Spleen (tissue), 7 donors: ENCODE results near the gene HSPB2.

Experiments used
- POLR2A ChIP-seq, 3 donors: fragments of 450-650 bp; IDR thresholded peaks; one replicate each; pipeline ENCODE4 v1.5.1; 2017; ENCODE audit warnings: antibody characterized with exemption in 3 of 3, mild to moderate bottlenecking in 1 of 3
- TF ChIP-seq, protein P1 (sequence below), 11 experiments: fragments of 200-600 bp in 7 of 11; fragments of 450-650 bp in 4 of 11; sonication (generic) in 4 of 11; IDR thresholded peaks in 8 of 11; conservative IDR thresholded peaks in 3 of 11; 1 replicate in 7 of 11; 2 replicates in 4 of 11; pipeline versions ENCODE4 v1.4.0 to v1.8.0; 2016 to 2021; ENCODE audit warnings: antibody characterized with exemption in 11 of 11, inconsistent platforms in 4 of 11, mild to moderate bottlenecking in 1 of 11
- donor health status: DM: no; HTN: no; CAD: no; lungs with moderate emphysema.
- donor health status: DM: no; HTN: no; CAD: no.
- donor health status: DM: no; HTN: no; CAD: no.

- TF ChIP-seq, protein P1, sequence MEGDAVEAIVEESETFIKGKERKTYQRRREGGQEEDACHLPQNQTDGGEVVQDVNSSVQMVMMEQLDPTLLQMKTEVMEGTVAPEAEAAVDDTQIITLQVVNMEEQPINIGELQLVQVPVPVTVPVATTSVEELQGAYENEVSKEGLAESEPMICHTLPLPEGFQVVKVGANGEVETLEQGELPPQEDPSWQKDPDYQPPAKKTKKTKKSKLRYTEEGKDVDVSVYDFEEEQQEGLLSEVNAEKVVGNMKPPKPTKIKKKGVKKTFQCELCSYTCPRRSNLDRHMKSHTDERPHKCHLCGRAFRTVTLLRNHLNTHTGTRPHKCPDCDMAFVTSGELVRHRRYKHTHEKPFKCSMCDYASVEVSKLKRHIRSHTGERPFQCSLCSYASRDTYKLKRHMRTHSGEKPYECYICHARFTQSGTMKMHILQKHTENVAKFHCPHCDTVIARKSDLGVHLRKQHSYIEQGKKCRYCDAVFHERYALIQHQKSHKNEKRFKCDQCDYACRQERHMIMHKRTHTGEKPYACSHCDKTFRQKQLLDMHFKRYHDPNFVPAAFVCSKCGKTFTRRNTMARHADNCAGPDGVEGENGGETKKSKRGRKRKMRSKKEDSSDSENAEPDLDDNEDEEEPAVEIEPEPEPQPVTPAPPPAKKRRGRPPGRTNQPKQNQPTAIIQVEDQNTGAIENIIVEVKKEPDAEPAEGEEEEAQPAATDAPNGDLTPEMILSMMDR (IDR thresholded peaks at IDR 0.05 in 8 of 11, conservative IDR thresholded peaks at IDR 0.05 in 3 of 11), result no peak
- no peak for TF ChIP-seq POLR2A (IDR thresholded peaks at IDR 0.05)
Observed at GRCh38 chr11:111921541-111922230, 9.2 kb downstream of the HSPB2 start.
